NCI-H69 (cell line): ENCODE data around the gene SNAP29.
A peak's percentile ranks its signal among the peaks of the same experiment; 100 is the strongest.
"Not testable (repeated sequence)": the region's sequence is repeated elsewhere in the genome, so short reads cannot be mapped to it uniquely, and the experiment has no call there.

Source experiments
- DNase-seq: peaks from one replicate; lab custom pipeline; 2025; lab: John Stamatoyannopoulos, UW

SNAP29 gene

DNA sequence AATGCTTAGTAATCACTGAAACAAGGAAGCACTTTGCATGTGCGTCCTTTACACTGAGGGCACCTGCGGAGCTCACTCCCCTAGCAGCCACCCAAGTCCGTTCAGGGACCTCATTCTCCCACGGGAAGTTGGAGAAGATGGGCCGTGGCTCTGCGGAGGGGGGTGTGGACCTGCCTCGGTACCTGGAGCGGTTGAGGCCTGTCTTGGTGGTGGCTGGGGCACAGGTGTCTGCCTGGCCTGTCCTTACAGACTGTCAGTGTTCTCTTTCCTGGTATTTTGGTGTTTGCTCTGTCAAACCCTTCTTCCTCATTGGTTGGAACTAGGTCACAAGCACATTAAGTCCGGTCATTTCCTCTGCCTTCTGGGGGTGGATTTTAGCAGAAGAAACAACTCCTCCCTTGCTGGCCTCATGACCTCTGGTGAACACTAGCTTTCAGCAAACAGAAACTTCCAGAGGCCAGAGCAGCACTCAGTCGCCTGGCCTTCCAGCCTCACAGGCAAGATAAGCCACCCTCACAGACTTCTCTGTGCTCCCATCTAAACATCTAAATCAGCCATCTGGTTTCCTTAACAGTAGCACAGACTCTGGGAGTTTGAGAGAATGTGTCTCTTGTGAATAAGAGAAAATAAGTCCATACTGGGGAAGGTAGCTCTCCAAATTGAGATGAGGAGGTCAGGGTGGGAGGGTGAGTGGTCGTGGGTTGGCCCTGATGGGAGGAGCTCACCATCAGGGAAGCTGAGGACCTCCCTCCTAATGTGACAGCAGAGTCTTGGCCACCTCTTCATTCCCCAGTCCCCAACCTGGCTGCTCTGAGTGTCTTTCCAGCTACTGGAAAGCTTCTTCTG, 8.6 kb downstream of the SNAP29 start:
- no peak for DNase-seq

DNA sequence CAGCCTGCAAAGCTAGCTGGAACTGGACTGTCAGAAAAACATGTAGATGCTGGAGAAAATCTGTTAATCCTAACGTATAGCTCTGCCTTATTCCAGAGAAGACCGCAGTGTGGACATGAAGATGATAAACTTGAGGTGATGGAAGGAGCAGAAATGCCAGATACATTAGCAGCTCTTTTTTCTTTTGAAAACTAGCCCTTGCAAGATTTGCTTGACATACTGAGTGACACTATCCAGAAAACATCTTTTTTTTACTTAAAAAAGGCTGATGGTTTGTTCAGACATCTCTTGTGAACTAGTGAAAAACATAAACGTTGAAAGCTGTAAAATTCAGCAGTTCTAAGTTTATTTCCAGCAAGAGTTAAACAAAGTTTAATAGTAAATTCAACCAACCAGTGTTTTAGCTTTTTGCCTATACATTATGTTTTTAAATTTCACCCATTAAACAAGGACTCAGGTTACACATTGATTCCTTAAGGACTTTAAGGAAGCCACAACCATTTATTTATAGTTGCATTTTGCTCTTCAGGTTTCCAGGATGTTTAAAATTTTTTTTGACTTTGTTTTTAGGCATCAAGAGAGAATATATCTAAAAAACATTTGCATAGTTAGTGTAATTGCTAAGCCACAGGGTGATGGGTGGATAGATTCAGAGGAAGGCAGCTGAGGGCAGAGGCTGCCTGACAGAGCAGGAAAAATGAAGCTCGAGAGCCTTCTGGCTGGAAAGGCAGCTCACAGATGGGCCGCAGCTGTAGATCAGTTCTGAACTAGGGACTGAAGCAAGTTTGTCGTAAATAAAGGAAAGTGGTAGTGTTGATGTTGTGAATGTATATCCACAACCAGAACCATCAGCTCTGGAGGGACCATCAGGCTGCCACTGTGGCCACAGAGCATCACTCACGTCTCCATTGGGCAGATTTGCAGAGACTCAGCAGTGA, 9.5 kb downstream of the SNAP29 start:
- no peak for DNase-seq

DNA sequence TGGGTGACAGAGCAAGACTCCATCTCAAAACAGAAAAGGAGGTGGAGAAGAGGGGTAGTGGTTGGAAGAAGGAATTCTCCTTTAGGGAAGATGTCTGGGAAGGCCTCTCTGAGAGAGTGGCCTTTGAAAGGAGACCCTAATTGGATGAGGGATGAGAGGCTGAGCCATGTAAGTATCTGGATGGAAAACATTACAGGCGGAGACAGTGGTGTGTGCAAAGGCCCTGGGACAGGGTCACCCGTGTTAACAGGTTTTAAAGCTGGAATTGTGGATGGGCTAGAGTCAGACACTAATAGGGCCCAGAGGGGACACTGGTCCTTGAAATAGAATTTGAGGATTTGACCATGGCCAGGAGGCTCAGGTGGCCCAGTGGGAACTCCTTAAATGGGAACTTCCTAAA, 10.4 kb downstream of the SNAP29 start:
- no peak for DNase-seq

DNA sequence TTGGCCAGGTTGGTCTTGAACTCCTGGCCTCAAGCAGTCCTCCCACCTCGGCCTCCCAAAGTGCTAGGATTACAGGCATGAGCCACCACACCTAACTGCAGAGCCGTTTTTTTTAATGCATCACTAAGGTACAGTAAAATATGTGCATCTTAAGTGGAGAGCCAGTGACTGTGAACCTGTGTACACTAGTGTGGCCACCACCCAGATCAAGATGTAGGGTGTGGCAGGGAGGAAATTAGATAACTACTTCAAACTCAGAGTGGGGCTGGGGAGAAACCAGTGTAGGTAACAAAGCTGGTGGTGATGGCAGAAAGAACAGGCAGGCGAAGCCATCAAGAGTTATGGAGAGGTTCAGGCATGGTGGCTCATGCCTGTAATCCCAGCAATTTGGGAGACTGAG, 14.4 kb downstream of the SNAP29 start:
- DNase-seq: no peak

DNA sequence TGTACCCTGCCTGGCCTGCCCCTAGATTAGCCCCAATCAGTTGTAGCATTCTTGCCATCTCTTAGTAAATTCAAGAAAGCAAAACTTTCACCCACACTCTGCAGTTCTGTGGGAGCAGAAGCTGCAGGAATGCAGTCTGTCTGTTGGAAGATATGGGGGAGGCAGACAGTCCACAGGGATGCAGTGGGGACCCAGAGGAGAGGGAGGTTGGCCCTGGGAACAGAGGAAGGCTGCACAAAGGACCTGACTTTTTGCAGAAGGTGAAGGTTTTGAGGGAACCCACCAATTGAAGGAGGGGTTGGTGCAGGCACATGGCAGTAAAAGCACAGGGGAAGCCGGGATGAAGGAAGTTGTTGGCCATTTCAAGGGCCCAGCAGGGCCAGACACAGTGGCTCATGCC, 16.5 kb downstream of the SNAP29 start:
- no peak for DNase-seq

DNA sequence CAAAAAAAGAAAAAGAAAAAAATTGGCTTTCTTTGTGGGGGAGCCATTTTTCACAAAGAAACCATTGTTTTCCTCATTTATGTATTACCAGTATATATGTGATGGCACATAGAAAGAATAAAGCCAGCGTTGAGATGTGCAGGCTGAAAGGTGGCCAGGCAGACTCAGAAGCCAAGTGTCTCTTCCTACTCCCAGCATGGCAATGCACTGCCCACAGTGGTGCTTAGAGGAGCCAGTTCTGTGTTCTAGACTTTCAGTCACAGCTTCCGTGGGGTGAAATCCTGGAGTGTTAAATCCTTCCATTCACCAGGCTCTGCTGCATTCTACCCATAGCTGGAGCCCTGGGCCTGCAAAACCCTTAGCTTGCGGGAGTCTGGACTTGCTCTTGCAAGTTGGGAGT, 18.9 kb downstream of the SNAP29 start:
- DNase-seq: no peak

DNA sequence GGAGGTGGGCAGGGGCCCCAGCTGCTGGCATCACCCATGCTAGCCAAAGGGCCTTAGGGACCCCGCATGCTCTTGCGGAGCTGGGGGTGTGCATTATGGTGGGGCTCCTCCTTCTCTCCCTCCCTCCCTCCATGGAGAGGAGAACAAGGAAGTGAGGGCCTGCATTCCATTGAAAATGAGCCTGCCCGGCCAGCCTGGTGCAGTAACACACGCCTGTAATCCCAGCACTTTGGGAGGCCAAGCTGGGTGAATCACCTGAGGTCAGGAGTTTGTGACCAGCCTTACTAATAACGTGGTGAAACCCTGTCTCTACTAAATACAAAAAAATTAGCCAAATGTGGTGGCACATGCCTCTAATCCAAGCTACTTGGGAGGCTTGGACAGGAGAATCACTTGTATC, 22.4 kb downstream of the SNAP29 start:
- DNase-seq: no peak

DNA sequence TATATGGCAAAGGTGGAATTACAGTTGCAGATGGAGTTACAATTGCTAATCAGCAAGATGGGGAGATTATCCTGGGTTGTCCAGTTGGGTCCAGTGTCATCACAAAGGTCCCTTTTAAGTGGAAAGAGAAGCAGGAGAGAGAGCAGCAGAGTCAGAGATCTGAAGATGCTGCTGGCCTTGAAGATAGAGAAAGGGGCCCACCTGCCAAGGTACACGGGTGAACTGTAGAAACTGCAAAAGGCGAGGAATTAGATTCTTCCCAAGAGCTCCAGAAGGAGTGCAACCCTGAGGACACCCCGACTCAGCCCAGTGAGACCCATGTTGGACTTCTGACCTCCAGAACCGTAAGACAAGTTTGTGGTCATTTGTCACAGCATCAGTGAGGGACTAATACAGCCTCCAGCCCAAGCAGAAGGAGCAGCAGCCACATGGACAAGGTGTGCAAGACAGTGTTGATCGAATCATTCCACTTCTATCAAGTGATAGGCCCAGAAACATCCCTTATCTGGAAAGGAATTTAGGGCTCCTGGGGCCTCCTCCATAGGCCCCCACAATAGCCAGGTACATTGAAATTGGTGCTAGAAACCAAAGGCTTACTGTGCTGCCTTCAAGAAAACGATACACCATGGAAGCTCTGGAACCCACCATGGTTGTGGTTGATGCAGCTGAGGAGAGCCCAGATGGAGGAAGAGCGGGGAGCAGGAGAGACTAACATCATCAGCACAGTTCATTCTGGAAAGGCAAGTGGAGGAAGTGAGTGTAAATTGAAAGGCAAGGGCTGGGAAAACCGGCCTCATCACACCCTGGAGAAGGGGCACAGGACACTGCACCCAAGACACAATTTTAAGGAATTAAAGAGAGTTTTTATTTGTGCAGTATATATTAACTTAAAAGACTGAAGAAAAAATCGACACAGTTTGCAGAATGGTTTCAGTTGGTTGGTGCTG, 23.3 kb downstream of the SNAP29 start:
- DNase-seq: no peak

DNA sequence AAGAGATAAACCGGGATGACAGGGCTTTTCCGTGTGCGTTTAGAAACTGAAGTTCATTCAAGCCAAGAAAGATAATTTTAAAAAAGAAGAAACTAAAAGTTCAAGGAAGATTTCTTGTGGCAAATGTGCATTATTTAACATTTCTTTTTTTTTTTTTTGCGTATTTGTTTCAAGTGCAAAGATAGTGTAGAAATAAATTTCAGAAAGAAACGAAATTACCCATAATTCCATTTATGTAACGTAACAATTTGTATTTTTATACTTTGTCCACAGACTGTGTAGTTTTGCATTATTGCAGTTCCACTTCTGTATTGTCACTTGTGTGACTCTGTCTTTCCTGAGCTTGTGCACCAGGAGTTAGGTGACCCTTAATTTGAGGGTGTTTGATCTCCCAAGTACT, 24.0 kb downstream of the SNAP29 start:
- no peak for DNase-seq

DNA sequence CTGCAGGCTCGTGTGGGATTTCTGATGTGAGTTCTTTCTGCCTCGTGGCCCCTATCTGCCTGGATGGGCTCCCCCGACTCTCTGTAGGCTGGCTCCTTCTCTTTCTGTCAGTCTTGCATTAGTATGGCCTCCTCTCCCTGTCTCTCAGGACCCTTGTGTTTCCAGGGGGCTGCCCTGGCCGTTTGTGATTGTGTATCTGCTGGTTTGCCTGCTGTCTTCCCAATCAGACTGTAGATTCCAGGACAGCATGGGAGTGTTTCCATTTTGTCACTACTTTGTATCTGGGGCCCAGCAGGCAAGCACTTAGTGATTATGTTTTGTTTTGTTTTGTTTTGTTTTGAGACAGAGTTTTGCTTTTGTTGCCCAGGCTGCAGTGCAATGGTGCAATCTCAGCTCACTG, 25.6 kb downstream of the SNAP29 start:
- no peak for DNase-seq

DNA sequence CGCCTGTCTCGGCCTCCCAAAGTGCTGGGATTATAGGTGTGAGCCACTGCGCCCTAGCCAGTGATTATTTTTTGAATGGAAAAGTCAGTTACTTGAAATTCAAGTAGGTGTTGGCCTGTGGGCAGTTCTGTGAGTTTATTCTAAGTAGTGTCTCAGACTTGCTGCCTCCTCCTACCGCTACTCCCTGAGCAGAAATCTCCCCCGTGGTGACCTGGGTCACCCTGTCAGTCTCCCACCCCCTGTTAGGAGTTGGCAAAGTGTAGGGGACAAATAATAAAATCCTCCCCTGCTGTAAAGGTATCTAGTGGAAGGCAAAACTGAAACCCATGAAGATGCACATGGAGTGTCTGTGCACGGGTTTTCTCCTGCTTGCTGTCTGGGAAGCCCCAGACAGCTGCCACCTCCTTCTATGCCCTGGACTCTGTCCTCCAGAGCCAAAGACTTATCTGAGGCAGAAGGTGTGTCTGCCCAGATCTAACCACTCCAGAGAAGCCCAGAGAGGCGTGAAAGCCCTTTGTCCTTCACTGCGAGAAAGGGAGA, 26.3 kb downstream of the SNAP29 start:
- DNase-seq: no peak

DNA sequence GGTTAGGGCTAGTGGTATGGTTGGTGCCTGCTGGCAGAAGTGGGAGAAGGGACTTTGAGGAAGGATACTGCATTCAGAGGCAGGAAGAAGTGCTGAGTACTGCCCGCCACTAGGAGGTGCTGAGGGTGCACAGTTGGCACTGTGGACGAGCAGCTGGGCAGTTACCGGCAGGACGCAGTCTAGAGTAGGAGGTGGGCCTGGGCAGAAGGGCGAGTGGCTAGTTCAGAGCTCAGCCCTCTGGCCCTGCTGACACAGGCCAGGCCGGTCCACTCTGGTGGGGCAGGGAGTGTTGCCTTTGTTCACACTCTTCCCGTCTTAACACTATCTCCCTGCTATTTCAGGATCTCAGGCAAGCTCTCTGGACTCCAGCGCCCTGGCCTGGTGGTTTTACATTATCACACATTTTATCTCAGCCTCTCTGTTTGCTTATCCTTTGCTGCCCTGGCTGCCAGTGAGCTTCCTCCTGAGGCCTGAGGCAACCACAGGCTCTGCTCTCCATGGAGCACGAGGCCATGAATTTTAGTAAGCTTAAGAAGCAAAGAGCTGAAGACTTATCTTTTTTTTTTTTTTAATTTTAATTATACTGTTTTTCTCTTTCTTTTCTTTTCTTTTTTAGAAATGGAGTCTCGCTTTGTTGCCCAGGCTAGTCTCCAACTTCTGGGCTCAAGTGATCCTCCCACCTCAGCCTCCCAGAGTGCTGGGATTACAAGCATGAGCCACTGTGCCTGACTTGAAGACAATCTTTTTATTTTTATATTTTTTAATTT, 26.9 kb downstream of the SNAP29 start:
- DNase-seq: peak; percentile 50

DNA sequence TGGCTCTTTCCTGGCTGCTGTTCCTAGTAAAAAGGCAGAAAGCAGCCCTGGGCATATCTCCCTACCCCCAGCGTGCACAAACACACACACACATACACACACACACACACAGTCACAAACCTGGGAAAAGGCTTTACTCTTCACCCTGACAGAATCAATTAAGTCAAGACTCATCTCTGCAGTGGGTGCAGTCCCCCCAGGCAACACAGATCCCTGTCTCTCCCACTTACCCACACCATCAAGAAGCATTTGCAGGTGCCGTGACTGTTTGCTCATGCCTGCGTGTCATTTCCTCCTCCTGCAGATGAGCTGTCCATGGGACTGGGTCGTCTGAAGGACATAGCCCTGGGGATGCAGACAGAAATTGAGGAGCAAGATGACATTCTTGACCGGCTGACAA, 28.6 kb downstream of the SNAP29 start:
- DNase-seq: no peak

DNA sequence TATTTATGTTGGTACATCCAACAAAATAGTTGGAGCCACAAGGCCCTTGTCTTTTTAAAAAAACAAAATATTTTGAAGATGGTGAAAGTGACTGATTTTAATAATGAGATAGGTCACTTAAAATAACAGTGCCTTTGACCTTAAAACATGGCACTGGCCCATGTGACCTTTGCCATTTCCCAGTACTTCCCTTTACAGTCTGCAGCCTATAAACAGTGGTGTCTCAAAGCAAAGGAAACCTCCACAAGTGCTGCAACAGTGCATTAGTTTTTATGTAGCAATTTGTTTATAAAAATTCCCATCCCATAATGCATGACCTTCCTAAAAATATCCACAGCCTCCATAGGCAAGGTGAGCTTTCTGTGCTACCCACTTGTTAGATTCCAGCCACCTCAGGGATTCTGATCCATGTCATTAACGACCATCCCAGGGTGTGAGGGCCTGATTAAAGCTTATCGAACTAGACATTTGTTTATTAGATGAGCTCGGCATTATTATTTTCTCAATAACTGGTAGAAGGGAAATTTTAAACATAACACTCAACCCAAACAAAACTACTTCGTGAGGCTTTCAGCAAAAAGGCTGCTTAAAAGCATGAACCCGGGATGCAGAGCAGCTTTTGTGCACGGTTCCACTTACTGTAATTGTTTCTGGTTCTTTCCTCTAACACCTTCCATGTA, 30.4 kb downstream of the SNAP29 start:
- no peak for DNase-seq

DNA sequence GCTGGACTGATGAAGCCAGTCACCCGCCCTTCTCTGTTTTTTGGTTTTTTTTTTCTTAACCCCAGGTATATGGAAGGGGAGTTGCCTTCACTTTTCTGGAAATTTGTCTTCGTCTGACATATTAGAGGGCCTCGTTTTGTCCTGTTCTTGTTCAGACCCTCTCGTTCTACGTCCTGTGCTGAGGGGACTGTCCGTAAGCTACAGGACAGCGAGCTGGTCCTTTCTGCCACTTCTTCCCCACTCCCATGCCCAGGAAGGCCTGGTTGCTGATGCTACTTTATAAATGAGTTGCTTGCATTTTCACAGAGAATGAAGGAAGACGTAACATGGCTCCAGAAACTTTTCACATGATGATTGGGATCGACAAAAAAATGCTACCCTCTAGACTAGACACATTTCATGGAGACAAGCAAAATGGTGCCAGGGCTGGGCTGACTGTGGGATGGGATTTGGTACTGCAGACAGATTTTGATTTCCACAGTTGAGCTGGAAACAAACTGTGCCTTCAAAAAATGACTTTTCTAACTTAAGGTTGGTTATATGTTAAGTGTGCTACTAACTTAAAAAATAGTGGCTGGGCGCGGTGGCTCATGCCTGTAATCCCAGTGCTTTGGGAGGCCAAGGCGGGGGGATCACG, 31.2 kb downstream of the SNAP29 start:
- no peak for DNase-seq

DNA sequence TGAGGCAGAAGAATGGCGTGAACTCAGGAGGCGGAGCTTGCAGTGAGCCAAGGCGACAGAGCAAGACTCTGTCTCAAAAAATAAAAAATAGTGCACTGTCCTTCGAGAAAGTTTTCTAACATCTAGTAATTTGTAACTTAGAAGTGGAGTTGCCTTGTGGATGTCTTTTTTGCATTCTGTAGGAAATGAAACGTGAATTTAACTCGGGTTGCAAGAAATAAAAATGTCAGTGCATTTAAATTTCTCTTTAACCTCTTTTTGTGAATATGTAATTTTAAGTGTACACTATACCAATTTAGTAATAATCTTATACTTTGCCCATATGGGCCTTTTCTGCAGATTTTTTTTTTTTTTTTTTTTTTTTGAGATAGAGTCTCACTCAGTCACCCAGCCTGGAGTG, 32.2 kb downstream of the SNAP29 start:
- DNase-seq: no peak

DNA sequence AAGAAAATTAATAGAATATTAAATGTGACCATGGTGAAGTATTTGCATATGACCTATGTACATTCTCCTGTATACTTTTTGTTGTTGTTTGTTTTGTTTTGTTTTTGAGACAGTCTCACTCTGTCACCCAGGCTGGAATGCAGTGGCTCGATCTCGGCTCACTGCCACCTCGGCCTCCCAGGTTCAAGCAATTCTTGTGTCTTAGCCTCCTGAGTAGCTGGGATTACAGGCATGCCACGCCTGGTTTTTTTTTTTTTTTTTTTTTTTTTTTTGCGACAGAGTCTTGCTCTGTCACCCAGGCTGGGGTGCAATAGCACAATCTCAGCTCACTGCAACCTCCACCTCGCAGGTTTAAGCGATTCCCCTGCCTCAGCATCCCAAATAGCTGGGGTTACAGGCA, 38.9 kb downstream of the SNAP29 start:
- DNase-seq: not testable (repeated sequence)

DNA sequence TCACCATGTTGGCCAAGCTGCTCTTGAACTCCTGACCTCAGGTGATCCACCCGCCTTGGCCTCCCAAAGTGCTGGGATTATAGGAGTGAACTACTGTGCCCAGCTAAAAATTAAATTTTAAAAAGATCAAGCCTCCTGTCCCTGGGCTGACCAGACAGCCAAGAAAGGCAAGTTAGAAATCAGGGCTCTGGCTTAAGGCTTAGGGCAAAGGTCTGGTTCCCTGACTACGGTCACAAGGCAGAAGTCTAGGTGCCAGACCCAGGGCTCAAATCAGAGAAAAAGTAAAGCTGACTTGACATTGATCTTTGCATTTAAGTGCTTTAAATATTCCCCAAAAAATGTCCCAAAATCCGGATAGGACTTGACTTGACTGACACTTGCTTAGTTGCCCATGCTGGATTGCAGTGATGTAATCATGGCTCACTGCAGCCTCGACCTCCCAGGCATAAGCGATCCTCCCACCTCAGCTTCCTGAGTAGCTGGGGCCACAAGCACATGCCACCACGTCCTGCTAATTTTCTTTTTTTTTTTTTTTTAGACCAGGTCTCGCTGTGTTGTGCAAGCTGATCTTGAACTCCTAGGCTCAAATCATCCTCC, 41.1 kb downstream of the SNAP29 start:
- DNase-seq: no peak
